Kidney epithelial cell (primary cell): ENCODE data around the gene GALNS. TPM values are rescaled to one million over a fixed set of nuclear protein-coding genes. Genes with fewer than 3 reads are reported as not detected.
A peak's percentile ranks its signal among the peaks of the same experiment; 100 is the strongest.

Experiments
- DNase-seq: peaks from one replicate; pipeline ENCODE4 v3.0.0-alpha.2; 2010; ENCODE audit warnings: low read depth
- H3K27me3 ChIP-seq: 2 replicates; pipeline ENCODE4 v1.6.0; 2011; ENCODE audit warnings: low read length; ENCODE audit not compliant: control insufficient read depth, insufficient read depth
- H3K36me3 ChIP-seq: 2 replicates; pipeline ENCODE4 v1.5.1; 2011; ENCODE audit warnings: low read length; ENCODE audit not compliant: control insufficient read depth, insufficient read depth
- H3K4me3 ChIP-seq: 2 replicates; pipeline ENCODE4 v1.5.1; 2011; ENCODE audit warnings: low read depth, mild to moderate bottlenecking, control low read depth, low read length
- CTCF ChIP-seq: IDR thresholded peaks from 2 replicates; pipeline ENCODE4 v1.5.1; 2011; ENCODE audit warnings: mild to moderate bottlenecking, moderate library complexity, low read length, control low read depth, inconsistent platforms; ENCODE audit not compliant: insufficient read depth, poor library complexity, severe bottlenecking
- total RNA-seq: library from RNA; depleted of rRNA; stranded (reverse); fragments of >200 nt; gene quantifications from 2 replicates; pipeline ENCODE4 v1.2.3, GENCODE V29; 2015

Gene GALNS
- total RNA-seq, 1 donor from 2014 or later: 23.6 TPM

GRCh38 chr16:88818575-88818874 is 38.2 kb downstream of the GALNS start:
- TF ChIP-seq CTCF: no peak
- Histone ChIP-seq H3K36me3 (no peaks in the 10 kb centered on the region), H3K4me3 (no peak overlapping the region), H3K27me3 (peaks cover 16% of the 10 kb centered on the region)
- DNase-seq: no peak

DNA sequence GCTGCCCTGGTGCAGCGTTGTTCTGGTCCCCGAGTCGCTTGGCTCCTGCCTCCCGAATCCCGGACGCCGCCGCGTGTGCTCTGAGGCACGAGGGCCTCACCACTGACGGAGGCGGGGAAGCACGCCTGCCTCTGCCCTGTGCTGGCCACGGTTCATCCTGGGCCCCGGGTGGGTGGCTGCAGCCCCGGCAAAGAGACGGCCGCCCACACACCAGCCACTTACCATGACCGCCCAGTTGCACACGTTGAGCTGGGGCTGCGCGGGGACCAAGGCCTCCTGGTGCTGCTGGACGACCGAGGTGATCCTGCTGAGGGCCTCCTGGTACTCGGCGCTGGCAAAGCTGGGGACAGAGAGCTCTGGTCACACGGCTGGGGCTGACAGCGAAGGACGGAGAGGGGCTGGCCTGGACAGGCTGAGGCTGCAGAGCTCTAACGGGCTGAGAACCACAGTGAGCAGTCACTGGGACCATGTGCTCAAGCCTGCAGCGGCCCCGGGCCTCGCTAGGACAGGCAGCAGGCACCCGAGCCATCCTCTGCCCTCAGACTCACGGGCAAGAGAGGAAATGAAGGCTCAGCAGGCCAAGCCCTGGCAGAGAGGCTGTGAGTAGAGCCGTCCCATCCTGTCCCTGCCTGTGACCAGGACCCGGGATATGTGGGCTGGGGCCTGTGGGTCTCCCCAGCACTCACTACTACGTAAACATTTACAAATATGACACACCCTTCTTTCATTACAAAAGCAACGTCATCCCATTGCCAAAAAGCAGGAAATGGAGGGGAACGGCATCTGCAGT is 38.8 kb downstream of the GALNS start:
- no peak for DNase-seq
- TF ChIP-seq CTCF: no peak
- Histone ChIP-seq H3K36me3 (no peaks in the 10 kb centered on the region), H3K4me3 (no peak overlapping the region), H3K27me3 (peaks cover 16% of the 10 kb centered on the region)

DNA sequence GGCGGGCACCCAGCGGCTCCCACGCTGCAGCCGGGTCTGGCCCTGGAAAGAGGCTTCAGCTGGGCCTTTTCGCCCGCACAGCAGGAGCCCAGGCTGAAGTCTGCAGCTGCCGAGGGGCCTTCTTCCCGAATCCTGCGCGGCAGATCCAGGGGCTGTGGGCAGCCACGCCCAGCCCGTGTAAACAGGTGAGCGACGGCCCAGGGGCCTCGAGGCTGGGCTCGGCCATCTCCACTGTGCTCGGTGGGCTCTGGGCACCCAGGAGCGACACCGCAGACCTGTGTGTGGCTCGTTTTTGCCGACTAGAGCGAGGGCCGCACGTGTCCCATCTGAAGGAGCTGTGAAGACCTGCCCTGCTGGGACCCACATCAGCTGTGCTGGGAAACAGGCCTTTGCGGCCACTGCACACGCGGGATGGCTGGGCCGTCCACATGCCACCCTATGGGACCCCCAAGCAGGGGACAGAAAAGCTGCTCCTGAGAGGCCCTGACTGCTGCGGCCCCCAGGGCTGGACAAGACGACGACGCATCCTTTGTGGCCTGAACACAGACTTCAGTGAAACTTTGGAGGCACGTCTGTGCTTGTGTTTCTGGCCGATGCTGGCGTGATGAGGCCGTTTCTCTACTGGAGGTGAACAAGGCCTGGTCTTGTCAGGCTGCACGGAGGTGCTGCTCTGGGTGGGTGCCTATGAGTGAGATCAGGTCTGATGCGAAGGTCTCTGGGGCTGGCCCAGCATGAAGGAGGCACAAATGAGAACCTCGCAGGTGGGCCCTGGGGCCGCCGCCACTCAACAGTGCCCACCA is 39.8 kb downstream of the GALNS start:
- no peak for DNase-seq
- H3K36me3 ChIP-seq: no peaks in the 10 kb centered on the region
- H3K27me3 ChIP-seq: peaks cover 16% of the 10 kb centered on the region
- no peak for TF ChIP-seq CTCF
- no peak overlapping the region for H3K4me3 ChIP-seq

DNA sequence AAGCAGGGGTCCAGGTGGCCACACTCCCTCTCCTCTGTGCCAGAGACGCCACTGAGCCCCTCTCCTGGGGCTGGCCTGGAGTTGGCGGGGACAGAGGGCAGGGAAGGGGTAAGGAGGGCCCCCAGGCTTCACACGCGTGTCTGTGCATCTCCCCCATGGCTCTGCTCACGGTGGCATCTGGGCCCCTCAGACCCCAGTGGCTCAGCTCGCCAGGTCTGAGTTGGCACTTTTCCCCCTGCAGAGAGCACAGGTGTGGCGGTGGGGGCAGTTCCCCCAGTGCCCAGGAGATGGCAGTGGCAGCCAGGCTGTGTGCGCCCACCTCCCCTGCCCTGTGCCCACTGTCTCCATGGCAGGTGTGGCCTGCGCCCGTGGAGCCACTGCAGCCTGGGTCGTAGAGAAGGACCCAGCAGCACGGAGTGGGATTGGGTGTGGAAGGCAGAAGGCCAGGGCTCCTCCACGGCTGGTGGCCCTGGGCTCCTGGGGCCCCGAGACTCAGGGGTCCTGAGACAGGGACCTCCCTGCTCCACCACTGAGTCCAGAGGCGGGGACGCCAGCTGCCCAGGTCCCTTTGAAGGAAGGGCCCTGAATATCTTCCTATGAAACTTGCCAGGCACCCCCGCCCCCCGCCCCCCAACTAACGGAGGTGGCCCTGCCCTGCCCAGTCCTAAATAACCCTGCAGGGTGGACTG is 40.7 kb downstream of the GALNS start:
- no peak overlapping the region for H3K4me3 ChIP-seq
- DNase-seq: no peak

GRCh38 chr16:88815227-88815626 is 41.5 kb downstream of the GALNS start:
- H3K4me3 ChIP-seq: no peak overlapping the region
- no peak for TF ChIP-seq CTCF
- no peak for DNase-seq
- no peaks in the 10 kb centered on the region for H3K36me3 ChIP-seq
- peaks cover 16% of the 10 kb centered on the region for H3K27me3 ChIP-seq

More for the DNA sequence above, 40.7 kb downstream of the GALNS start:
- H3K27me3 ChIP-seq: peaks cover 16% of the 10 kb centered on the region
- peak; percentile 85 for TF ChIP-seq CTCF
- H3K36me3 ChIP-seq: no peaks in the 10 kb centered on the region
